ENCODE measurements around the gene DOCK4. TPM values are rescaled to one million over a fixed set of nuclear protein-coding genes. Genes with fewer than 3 reads are reported as not detected.
"Not testable (repeated sequence)": the region's sequence is repeated elsewhere in the genome, so short reads cannot be mapped to it uniquely, and the experiment has no call there.

The DOCK4 gene
- total RNA-seq, 1 donor from 2014 or later, result 16.8 TPM

DNA sequence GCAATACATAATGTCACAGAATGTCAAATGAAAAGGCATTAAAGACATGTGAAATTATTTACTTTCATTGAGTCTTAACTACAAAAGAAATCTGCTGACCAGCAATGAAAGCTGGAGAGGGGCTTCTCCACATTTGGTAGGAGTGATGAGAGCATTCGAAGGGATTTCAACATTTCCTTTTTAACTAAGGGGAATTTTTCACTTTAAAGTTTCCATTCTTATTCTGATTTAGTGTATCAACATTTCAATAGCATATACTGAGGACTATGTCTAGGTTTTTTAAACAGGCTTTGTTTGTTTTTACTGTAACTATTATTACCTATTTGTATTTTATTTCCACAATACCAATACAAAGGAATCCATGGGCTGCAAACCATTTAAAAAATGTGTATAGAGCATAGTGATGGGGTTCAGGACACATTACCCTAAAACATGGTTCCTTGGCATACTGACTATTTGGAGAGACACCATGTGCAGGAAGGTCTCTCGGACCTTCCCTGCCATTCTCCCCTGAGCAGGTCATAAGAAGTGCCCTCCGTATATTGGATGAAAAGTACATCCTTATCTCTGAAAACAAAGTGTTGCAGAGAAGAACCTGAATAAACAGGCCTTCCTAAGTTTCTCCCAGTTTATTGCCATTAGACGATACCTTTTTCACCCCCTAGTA lies 278.7 kb downstream of the DOCK4 start:
- ATAC-seq, result no peak
- intact Hi-C loops (cut with DNase I), result no loop called here
- DNase-seq (ENCODE audit: missing footprints), result no peak

DNA sequence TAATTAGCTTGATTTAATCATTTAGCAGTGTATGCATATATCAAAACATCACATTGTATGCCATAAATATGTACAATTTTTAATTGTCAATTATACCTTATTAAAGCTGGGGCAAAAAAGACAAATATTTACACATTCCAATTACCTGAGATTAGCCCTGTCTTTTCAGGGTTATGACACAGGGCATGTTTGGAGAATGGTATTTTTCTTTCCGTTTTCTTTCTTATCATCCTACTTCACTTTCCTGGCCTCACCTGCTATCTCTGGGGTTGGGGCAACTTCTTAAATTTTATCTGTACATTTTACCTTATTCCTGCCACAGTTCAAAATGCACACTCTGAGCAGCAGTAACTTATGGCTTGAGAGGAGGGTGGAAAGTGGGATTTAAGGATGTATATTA lies 285.9 kb downstream of the DOCK4 start:
- intact Hi-C loops (cut with DNase I), result no loop called here
- no peak for ATAC-seq
- DNase-seq (ENCODE audit: missing footprints), result no peak

DNA sequence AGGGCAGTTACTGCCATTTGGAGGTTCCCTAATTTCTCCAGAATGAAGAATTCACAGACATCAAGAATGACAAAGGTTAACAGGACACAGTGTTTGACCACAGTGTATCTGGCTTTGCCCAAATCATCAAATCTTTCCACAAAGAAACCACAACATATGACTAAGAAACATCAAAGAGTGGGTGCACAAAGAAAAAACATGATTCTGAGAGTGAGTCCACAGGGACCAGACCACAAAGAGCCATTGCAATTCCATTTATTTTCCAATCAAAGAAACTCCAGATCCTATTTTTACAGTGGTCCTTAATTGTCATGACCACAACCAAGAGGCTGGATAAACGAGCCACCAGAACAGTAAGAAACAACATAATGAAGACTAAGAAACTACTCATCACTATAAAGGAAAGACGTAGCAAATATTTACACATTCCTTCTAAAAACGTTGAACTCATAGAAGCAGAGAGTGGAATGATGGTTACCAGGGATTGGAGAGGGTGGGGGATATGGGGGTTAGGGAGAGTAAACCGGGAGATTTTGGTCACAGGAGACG lies 286.5 kb downstream of the DOCK4 start:
- intact Hi-C loops (cut with DNase I), result no loop called here
- DNase-seq (ENCODE audit: missing footprints), result no peak
- ATAC-seq, result no peak

DNA sequence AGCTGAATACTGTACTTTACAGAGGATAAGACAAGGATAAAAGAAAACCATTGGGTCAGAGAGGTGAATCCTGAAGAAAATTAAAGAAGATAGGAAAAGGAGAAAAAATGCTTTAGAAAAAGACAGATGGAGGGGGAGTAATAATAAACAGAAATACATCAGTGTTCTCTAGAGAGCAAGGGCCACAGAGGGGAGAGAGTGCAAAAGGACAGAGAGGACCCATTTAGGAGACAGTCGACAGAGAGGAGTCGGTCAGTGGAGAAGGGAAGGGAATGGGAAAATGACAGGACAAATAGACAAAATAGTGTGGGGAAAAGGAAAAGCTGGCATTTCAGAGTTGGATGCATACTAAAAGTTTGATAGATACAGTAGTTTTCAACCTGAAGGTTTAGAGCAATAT lies 287.0 kb downstream of the DOCK4 start:
- DNase-seq (ENCODE audit: missing footprints), result no peak
- no peak for ATAC-seq
- intact Hi-C loops (cut with DNase I), result no loop called here

DNA sequence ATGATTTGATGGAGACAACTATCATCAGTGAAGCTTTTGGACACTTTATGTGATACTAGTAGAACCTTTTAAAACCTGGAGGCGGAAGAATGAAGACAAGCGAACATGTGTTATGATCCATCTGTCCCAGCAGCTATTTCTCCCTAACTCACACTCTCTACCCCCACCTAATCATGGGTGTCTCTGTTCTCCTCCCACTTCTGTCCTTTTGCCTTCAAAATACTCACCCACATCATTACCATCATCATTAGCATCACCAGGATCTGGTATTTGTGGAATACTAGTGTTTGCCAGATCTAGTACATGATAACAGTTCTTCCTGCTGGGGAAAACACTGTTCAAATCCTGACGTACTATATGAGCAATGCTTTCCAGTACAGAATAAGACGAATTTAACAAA lies 287.7 kb downstream of the DOCK4 start:
- DNase-seq (ENCODE audit: missing footprints), result no peak
- intact Hi-C loops (cut with DNase I), result no loop called here
- ATAC-seq, result no peak

DNA sequence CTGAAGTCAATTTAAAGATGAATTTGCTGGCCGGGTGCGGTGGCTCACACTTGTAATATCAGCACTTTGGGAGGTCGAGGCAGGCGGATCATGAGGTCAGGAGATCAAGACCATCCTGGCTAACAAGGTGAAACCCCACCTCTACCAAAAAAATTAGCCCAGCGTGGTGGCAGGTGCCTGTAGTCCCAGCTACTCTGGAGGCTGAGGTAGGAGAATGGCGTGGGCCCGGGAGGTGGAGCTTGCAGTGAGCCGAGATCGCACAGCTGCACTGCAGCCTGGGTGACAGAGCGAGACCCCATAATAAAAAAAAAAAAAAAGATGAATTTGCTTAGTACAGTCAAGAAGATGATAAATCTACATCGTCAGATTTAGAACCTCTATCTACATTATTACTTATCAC lies 288.8 kb downstream of the DOCK4 start:
- ATAC-seq; intact Hi-C loops (cut with DNase I): not testable (repeated sequence)
- peak; percentile 60 for DNase-seq (ENCODE audit: missing footprints)

DNA sequence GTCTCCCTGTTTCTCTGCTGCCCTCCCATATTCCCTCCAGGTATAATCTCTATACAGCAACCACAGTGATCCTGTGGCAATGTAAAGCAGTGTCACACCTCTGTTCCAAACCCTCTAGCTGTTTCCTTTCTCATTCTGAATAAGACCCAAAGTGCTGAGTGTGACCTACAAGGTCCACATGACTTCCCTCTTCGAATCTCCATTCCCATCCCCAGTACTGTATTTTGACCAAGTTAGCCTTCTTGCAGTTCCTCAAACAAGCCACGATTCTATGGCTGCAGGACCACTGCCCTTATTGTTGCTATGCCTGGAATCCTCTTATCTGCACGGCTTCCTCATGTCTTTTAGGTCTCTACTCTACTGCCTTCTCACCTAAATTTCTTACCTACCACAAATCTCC lies 291.9 kb downstream of the DOCK4 start:
- no peak for ATAC-seq
- intact Hi-C loops (cut with DNase I), result no loop called here
- DNase-seq (ENCODE audit: missing footprints), result no peak

DNA sequence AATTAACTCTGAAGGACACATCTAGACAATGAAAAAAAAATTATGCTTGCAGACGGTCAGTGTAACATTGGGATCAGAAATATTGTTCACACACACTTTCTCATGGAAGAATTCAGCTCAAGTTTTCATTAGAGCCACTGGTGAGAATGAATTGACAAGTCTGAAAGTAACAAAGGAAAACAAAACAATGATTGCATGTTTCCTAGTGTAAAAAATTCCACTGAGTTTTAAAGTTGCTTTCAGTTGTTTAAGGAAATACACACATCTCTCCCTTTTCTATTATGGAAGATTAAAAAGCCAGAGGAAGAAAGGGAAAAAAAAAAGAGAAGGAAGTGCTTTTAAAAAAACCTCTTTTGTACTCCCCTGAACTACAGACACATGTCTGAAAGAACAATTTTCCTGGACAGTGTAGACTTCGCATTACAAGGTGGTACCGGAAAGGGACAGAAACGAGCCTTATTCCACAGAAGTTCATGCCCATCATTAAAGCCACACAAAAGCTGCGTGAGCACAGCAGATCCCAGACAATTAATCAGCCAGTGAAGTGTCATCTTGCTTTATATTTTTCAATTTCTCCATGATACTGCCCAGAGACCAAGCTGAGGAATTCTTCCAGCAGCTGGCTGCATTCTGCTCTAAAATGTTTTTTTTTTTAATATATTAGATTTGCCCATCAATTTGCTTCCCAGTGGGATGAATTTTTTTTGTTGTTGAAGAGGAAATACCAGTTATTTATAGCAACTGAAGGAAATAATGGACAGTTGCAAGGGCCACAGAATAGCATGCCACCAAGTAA lies 294.8 kb downstream of the DOCK4 start:
- ATAC-seq (no peak), DNase-seq (ENCODE audit: missing footprints) (no peak)
- intact Hi-C loops (cut with DNase I), result no loop called here

DNA sequence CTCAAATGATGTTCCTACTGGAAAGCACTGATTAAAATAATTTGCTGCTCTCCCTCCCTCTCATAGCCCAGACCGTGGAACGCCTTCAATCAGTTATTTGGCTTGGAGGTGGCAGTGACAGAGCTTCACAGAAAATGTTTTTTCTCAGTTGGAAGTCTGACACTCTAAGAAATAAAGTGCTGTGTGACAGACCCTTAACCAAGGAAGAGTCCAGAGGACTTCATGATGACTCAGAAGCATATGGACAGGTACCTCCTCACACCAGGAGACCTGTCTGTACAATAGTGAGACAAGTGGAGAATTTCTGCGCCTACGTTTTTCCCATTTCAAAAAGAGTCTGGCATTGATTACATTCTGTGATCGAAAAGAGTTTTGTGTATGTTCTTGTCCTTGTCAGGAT lies 295.5 kb downstream of the DOCK4 start:
- DNase-seq (ENCODE audit: missing footprints), result no peak
- intact Hi-C loops (cut with DNase I), result no loop called here
- ATAC-seq, result no peak

DNA sequence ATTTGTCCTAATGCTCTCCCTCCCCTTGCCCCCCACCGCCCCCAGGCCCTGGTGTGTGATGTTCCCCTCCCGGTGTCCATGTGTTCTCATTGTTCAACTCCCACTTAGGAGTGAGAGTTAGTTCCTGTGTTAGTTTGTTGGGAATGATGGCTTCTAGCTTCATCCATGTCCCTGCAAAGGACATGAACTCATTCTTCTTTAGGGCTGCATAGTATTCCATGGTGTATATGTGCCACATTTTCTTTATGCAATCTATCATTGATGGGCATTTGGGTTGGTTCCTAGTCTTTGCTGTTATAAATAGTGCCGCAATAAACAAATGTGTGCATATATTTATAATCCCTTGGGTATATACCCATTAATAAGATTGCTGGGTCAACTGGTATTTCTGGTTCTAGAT lies 297.5 kb downstream of the DOCK4 start:
- intact Hi-C loops (cut with DNase I); DNase-seq (ENCODE audit: missing footprints); ATAC-seq: not testable (repeated sequence)

DNA sequence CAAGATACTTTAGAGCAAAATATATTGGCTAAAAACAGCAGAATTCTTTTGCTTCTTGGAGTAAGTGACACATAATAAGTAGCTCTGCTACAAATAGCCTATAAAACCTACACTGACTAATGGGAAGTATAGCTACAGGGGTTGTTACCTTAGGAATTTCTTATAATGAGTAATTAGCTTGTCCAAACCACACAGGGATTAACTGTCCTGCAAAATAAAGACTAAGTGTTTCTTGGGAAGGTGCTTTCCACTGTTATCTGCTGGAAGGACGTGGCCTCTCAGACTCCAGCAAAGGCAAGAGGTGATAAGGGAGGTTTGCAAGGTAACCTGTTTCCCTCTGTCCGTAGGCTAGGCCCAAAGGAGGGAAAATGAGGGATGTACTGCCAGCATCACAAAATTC lies 302.4 kb downstream of the DOCK4 start:
- intact Hi-C loops (cut with DNase I), result no loop called here
- DNase-seq (ENCODE audit: missing footprints), result no peak
- ATAC-seq, result no peak

DNA sequence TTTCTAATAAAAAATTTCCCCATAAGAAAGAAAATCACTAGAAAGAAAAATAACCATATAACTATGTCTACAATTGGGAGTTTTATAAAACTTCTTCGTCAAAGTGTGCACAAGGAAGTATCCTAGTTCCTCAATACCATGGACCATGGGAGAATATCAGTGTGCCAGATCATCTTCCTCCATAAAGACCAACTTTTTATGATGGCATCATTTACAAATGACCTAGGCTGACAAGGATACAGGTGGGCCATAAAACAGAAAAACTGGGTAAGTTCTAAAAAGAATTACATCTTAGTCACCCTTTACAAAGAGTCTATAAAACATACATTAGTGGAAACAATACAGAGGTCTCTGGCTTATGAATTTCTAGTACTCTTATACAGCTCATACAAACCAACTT lies 303.2 kb downstream of the DOCK4 start:
- ATAC-seq (no peak), DNase-seq (ENCODE audit: missing footprints) (no peak)
- intact Hi-C loops (cut with DNase I), result no loop called here

DNA sequence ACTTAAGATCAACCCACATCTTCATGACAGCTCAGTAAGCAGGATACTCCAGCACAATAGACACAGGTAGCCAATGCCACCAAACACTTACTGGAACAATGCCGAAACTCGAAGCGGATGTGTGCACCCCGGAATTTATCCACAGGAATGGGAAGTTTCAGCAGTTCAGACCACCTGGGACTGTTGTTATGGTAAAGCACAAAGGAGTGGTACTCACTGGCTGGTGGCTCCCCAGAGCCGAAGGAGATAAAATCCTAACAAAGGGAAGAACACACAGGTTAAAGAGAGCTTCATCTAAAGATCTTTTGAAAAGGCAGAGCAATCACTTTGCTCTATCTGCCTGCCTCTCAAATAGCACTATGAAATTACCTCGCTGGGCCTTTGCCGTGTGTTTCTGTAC lies 305.9 kb downstream of the DOCK4 start:
- DNase-seq (ENCODE audit: missing footprints) (no peak), ATAC-seq (no peak)
- intact Hi-C loops (cut with DNase I), result no loop called here

DNA sequence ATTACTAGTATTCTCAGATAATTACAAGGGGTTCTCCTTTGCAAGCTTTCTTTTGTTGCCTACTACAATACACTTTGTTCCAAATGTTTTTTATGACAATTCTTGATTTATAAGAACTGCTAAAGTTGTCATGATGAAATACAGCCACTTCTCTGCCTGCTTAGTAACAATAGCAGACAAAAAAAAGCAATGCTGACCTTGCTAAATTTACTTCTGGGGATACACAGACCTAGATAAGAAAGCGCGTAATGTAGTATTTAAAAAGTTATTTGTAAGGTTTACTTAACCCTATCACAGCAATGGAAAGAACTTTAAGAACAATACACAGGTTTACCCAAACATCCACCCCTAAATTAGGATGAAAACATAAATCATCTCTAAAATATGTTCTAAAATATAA lies 311.1 kb downstream of the DOCK4 start:
- ATAC-seq, result no peak
- intact Hi-C loops (cut with DNase I), result no loop called here
- no peak for DNase-seq (ENCODE audit: missing footprints)

DNA sequence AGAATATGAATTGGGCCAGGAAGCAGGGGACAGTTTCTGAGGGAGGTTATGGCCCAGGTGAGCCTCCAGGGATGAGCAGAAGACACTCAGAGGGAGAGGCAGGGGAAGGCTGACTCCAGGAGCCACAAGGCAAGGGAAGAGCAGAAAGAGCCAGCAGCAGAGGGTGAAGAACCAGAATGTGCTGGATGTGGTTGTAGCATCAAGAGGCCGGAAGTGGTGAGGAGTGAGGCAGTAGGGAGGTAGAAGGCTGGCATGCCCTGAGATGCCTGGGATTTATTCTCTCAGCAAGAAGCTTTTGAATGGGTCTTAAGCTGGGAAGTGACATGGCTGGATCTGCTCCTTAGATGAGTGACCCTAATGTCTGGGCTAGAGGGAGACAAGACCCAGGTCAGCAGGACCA lies 311.7 kb downstream of the DOCK4 start:
- intact Hi-C loops (cut with DNase I), result no loop called here
- no peak for DNase-seq (ENCODE audit: missing footprints)
- ATAC-seq, result no peak

DNA sequence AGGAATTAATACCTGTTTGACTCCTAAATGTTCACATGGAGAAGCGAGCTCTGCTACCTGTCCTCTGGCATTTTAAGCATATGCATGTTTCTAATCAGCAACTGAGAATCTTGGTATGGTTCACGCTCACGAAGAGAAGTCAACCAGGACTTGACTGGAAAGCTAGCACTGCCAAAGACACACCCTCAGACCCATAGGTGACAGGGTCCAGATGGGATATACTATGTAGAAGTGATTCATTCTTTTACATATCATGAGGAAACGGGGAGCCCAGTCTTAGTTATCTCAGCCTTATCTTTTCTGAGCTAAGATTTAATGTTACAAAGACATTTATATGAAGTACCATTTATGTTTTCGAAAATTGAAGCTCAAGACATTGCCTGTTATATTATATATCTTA lies 313.0 kb downstream of the DOCK4 start:
- ATAC-seq (no peak), DNase-seq (ENCODE audit: missing footprints) (no peak)
- intact Hi-C loops (cut with DNase I), result no loop called here

DNA sequence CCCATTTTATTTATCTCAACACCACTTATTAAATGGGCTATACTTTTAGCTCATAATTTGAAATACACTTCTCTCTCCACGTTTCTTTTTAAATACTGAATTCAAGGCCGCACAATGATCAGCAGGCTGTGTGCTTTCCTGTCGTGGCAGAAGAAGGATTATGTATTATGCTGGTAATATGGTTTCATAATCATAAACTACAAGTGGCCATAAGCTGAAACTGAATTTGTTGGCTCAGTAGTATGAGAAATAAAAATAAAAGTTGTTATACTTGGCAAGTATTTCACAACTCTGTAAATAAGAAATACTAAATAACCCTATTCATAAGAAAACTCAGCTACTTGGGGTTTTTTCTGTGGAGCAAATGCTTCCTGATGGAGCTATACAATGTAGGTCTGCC lies 313.6 kb downstream of the DOCK4 start:
- intact Hi-C loops (cut with DNase I), result no loop called here
- no peak for ATAC-seq
- DNase-seq (ENCODE audit: missing footprints), result no peak

DNA sequence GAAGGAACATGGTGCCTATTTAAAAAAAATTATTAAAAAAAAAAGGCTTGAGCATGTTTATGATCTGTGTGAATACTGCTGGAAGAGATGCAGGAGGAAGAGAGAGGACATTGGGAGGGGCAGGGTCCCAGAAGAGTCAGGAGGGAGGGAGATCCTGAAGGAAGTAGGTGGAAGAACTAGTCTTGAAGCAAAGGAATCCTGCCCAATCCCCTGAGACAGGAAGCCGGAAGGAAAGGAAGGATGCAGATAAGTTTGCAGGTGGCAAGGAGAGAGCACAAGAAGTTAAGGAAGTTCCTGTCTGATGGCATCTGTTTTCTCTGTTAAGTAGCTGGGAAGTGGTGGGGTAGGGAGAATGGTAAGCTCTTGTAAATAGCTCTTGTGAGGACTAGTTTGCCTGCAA lies 318.5 kb downstream of the DOCK4 start:
- intact Hi-C loops (cut with DNase I), result no loop called here
- no peak for DNase-seq (ENCODE audit: missing footprints)
- no peak for ATAC-seq

DNA sequence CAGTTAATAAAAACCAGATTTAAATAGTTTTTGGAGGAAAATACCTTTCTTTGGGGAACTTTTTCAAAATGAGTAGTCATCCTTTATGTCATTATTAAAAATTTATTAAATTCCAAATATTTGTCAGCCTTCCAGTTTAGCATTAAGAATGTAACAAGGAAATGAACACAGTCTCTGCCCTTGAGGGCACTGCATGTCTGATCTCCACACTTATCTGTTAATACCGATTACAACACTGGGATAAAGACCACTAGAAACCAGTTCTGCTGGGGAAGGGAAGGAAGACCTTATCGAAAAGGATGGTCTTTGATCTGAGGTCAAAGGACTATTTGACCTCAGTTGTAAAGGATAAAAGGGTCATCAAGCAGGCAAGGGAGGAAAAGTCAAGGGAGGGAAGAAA lies 320.0 kb downstream of the DOCK4 start:
- ATAC-seq (no peak), DNase-seq (ENCODE audit: missing footprints) (no peak)
- intact Hi-C loops (cut with DNase I), result no loop called here

DNA sequence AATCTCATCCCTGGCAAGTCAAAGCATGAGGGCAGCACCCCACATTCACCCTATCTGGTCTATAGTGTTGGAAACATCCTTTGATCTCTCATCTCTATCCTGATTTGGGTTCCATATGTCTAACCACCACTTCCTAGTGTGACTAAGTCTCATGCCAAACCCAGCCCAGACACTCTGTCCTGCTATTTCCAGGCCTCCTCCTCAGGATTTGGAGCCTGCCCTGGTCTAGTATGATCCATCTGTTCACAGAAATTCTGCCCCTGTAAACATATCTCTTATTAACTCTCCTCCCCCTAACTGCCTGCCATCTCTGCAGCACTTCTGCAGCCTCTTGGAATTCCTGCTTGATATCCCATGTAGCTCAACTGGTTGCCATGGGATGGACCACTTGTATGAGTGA lies 323.0 kb downstream of the DOCK4 start:
- DNase-seq (ENCODE audit: missing footprints), result no peak
- no peak for ATAC-seq
- intact Hi-C loops (cut with DNase I), result no loop called here

Data from Right ventricle myocardium inferior (tissue), 1 donor.